ENCODE data around the gene VGLL1.
A peak's percentile ranks its signal among the peaks of the same experiment; 100 is the strongest.

The VGLL1 gene

GRCh38 chrX:136531951-136532350 lies at the start of gene VGLL1:
Gene VGLL1, plus strand, starts transcription at chrX:136532215. Its CDS starts 3,806 bp downstream, at chrX:136536021.
- no peak for DNase-seq

- DNase-seq = no peak
These were observed 44.4 kb upstream of the VGLL1 start, which contains the start of gene BRS3 for GRCh38 chrX:136487647-136488046. Gene BRS3, plus strand, starts transcription at chrX:136487947. Its CDS starts 168 bp downstream, at chrX:136488115.

GRCh38 chrX:136488706-136489105 lies 43.3 kb upstream of the VGLL1 start:
- no peak for DNase-seq

GRCh38 chrX:136491832-136492231 lies 40.2 kb upstream of the VGLL1 start:
- no peak for DNase-seq

GRCh38 chrX:136493011-136493410 lies 39.0 kb upstream of the VGLL1 start:
- no peak for DNase-seq

GRCh38 chrX:136495043-136495442 lies 37.0 kb upstream of the VGLL1 start:
- no peak for DNase-seq

GRCh38 chrX:136496186-136496763 lies 35.7 kb upstream of the VGLL1 start:
- no peak for DNase-seq

GRCh38 chrX:136496764-136497555 lies 35.1 kb upstream of the VGLL1 start:
- peak; percentile 88 for DNase-seq

GRCh38 chrX:136497556-136498052 lies 34.4 kb upstream of the VGLL1 start, which contains the start of gene HTATSF1:
Gene HTATSF1, plus strand, starts transcription at chrX:136497592. Its CDS starts 93 bp downstream, at chrX:136497685.
- DNase-seq = peak; percentile 26

GRCh38 chrX:136519069-136519468 lies 12.9 kb upstream of the VGLL1 start:
- no peak for DNase-seq

- DNase-seq = no peak
These were observed 8.2 kb upstream of the VGLL1 start for GRCh38 chrX:136523770-136524169.

- DNase-seq = no peak
These were observed 6.0 kb upstream of the VGLL1 start for GRCh38 chrX:136525738-136526606.

- no peak for DNase-seq
These were observed 3.2 kb upstream of the VGLL1 start for GRCh38 chrX:136528645-136529315.

- DNase-seq = no peak
These were observed 2.2 kb upstream of the VGLL1 start for GRCh38 chrX:136529795-136530194.

GRCh38 chrX:136534131-136534530 lies 2.1 kb downstream of the VGLL1 start:
- no peak for DNase-seq

GRCh38 chrX:136538811-136539210 lies 6.8 kb downstream of the VGLL1 start:
- no peak for DNase-seq

GRCh38 chrX:136540226-136540625 lies 8.2 kb downstream of the VGLL1 start:
- DNase-seq = no peak

- DNase-seq = no peak
These were observed 9.3 kb downstream of the VGLL1 start for GRCh38 chrX:136541294-136541693.

GRCh38 chrX:136542281-136542680 lies 10.3 kb downstream of the VGLL1 start:
- DNase-seq = no peak

GRCh38 chrX:136546371-136546781 lies 14.4 kb downstream of the VGLL1 start:
- DNase-seq = no peak

GRCh38 chrX:136549226-136549625 lies 17.2 kb downstream of the VGLL1 start:
- no peak for DNase-seq

- DNase-seq = no peak
These were observed 19.4 kb downstream of the VGLL1 start for GRCh38 chrX:136551410-136551809.

- DNase-seq = no peak
These were observed 23.7 kb downstream of the VGLL1 start for GRCh38 chrX:136555694-136556093.

Measured in stimulated activated naive CD4-positive, alpha-beta T cell treated with Interleukin-2 at 50 U/mL for 16 hours (primary cell).